ENCODE measurements around the gene EARS2.

EARS2 gene

DNA sequence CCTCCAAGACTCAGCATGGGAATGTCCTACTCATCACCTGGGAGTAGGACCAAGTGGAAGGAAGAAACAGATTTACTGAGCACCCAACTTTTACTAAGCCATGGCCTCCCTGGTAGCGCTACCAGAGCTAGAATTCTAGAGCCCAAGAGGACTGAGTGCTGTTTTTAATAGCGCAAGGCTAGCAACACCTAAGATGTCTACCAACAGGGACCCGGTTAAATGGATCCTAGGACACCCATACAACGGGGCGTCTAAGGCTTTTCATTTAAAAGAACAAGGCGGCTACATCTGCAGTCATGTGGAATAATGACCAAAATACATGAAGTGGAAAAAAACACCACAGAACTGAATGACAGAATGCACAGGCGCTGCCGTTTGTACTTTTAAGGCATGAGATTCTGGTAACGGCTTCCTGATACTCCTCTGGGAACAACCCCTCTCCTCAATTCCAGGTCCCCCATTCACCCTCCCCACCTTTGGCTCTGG, 51.9 kb downstream of the EARS2 start:
- Histone ChIP-seq H3K79me2 (ENCODE audit: insufficient read depth, low read length) (peaks cover 97% of the 10 kb centered on the region), H2AFZ (ENCODE audit: low read length) (no peak overlapping the region), H3K9ac (ENCODE audit: low read length) (peak overlapping the region; percentile 24; the same call in 1 of the 2 replicates), H3K27ac (ENCODE audit: low read depth, low read length, poor library complexity, severe bottlenecking) (peak overlapping the region; percentile 84), H3K4me1 (ENCODE audit: insufficient read depth, low read length, severe bottlenecking) (peaks cover 81% of the 10 kb centered on the region), H3F3A (ENCODE audit: insufficient read depth, low read length) (no peaks in the 10 kb centered on the region), H3K4me3 (ENCODE audit: low read depth, low read length, poor library complexity, severe bottlenecking) (peak overlapping the region; percentile 95), H3K4me2 (ENCODE audit: low read length) (peak overlapping the region; percentile 89), H3K9me2 (ENCODE audit: low read depth, low read length) (no peaks in the 10 kb centered on the region), H3K36me3 (ENCODE audit: insufficient read depth, low read length) (peaks cover 44% of the 10 kb centered on the region; the same call in 1 of the 2 replicates), H3K27me3 (ENCODE audit: insufficient read depth, low read length) (no peaks in the 10 kb centered on the region), H4K20me1 (ENCODE audit: insufficient read depth, low read length) (no peaks in the 10 kb centered on the region), H3K9me3 (ENCODE audit: low read length) (no peaks in the 10 kb centered on the region)
- TF ChIP-seq, protein P1, sequence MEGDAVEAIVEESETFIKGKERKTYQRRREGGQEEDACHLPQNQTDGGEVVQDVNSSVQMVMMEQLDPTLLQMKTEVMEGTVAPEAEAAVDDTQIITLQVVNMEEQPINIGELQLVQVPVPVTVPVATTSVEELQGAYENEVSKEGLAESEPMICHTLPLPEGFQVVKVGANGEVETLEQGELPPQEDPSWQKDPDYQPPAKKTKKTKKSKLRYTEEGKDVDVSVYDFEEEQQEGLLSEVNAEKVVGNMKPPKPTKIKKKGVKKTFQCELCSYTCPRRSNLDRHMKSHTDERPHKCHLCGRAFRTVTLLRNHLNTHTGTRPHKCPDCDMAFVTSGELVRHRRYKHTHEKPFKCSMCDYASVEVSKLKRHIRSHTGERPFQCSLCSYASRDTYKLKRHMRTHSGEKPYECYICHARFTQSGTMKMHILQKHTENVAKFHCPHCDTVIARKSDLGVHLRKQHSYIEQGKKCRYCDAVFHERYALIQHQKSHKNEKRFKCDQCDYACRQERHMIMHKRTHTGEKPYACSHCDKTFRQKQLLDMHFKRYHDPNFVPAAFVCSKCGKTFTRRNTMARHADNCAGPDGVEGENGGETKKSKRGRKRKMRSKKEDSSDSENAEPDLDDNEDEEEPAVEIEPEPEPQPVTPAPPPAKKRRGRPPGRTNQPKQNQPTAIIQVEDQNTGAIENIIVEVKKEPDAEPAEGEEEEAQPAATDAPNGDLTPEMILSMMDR (IDR thresholded peaks at IDR 0.05; ENCODE audit: low read length): no peak

DNA sequence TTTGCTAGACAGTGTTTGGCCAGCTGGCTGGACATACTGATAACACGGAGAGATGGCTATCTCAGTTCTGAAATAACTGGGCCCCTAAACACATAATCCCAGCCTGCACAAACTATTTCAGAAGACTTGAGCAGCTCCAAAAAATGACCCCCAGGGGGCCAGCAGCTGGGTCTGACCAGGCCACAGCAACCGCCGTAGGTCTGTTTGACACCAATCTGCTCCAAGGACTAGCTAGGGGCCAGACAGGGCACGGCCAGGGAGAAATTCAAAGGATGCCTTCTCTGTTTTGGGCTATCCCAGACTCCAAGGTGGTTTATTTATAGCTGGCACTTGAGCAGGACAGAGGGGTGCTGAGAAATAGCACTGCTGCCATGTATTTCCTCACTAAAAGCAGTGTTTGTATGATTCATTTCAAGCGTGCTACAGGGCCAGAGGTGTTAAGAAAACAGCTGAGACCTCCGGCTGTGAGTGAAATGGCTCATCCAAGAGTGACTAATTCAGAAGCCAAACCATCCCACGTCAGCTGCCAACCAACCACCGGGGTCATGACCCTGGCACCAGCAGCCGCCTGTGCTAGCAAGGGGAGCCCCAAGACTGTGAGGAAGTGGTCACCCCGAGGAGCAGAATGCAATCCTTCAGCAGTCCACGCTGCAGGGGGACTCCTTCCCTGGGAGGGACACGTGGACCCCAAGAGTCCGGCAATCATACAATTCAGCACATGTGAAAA, 52.5 kb downstream of the EARS2 start:
- H3K9me2 ChIP-seq (ENCODE audit: low read depth, low read length): no peaks in the 10 kb centered on the region
- no peaks in the 10 kb centered on the region for H3F3A ChIP-seq (ENCODE audit: insufficient read depth, low read length)
- peaks cover 44% of the 10 kb centered on the region; the same call in 1 of the 2 replicates for H3K36me3 ChIP-seq (ENCODE audit: insufficient read depth, low read length)
- TF ChIP-seq, protein P1 (IDR thresholded peaks at IDR 0.05; ENCODE audit: low read length): no peak
- no peak for TF ChIP-seq EZH2 (IDR thresholded peaks at IDR 0.05; ENCODE audit: borderline replicate concordance, low read length)
- no peak overlapping the region for H2AFZ ChIP-seq (ENCODE audit: low read length)
- peak overlapping the region; percentile 84 for H3K27ac ChIP-seq (ENCODE audit: low read depth, low read length, poor library complexity, severe bottlenecking)
- H3K4me1 ChIP-seq (ENCODE audit: insufficient read depth, low read length, severe bottlenecking): peaks cover 87% of the 10 kb centered on the region
- H3K27me3 ChIP-seq (ENCODE audit: insufficient read depth, low read length): no peaks in the 10 kb centered on the region
- peaks cover 100% of the 10 kb centered on the region for H3K79me2 ChIP-seq (ENCODE audit: insufficient read depth, low read length)
- no peaks in the 10 kb centered on the region for H4K20me1 ChIP-seq (ENCODE audit: insufficient read depth, low read length)
- H3K9ac ChIP-seq (ENCODE audit: low read length): peak overlapping the region; percentile 24; the same call in 1 of the 2 replicates
- peak overlapping the region; percentile 95 for H3K4me3 ChIP-seq (ENCODE audit: low read depth, low read length, poor library complexity, severe bottlenecking)
- H3K9me3 ChIP-seq (ENCODE audit: low read length): no peaks in the 10 kb centered on the region
- peak overlapping the region; percentile 89 for H3K4me2 ChIP-seq (ENCODE audit: low read length)

DNA sequence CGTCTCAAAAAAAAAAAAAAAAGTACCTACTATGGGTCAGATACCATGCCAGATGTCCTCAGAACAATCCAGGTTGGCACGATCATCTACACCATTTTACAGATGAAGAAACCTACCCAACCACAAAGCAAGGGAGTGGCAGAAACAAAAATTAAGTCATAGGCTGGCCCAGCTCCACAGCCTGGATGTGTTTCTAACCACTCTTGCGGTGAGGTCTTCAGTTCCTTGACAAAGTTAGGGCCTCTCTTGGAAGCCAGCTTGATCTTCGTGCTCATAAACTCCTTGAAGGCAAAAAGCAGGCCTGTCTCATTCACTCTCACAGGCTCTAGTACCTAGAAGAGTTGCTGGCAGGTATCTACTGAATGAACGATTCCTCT, 53.1 kb downstream of the EARS2 start:
- Histone ChIP-seq H3K27me3 (ENCODE audit: insufficient read depth, low read length) (no peaks in the 10 kb centered on the region), H3K79me2 (ENCODE audit: insufficient read depth, low read length) (peaks cover 100% of the 10 kb centered on the region), H2AFZ (ENCODE audit: low read length) (no peak overlapping the region), H3K36me3 (ENCODE audit: insufficient read depth, low read length) (peaks cover 41% of the 10 kb centered on the region; the same call in 1 of the 2 replicates), H3K9me3 (ENCODE audit: low read length) (no peaks in the 10 kb centered on the region), H4K20me1 (ENCODE audit: insufficient read depth, low read length) (no peaks in the 10 kb centered on the region), H3K4me2 (ENCODE audit: low read length) (peak overlapping the region; percentile 89), H3K27ac (ENCODE audit: low read depth, low read length, poor library complexity, severe bottlenecking) (peak overlapping the region; percentile 84), H3K9me2 (ENCODE audit: low read depth, low read length) (no peaks in the 10 kb centered on the region), H3K4me1 (ENCODE audit: insufficient read depth, low read length, severe bottlenecking) (peaks cover 93% of the 10 kb centered on the region), H3K9ac (ENCODE audit: low read length) (no peak overlapping the region; the same call in 1 of the 2 replicates), H3K4me3 (ENCODE audit: low read depth, low read length, poor library complexity, severe bottlenecking) (peak overlapping the region; percentile 95), H3F3A (ENCODE audit: insufficient read depth, low read length) (no peaks in the 10 kb centered on the region)
- TF ChIP-seq EZH2 (IDR thresholded peaks at IDR 0.05; ENCODE audit: borderline replicate concordance, low read length): no peak
- TF ChIP-seq, protein P1 (IDR thresholded peaks at IDR 0.05; ENCODE audit: low read length): no peak

All from OCI-LY1 (cell line).